Sigmoid colon (tissue), 7 donors: ENCODE results near the gene KDM6A. TPM values are rescaled to one million over a fixed set of nuclear protein-coding genes. Genes with fewer than 3 reads are reported as not detected.
"Not testable (repeated sequence)": the region's sequence is repeated elsewhere in the genome, so short reads cannot be mapped to it uniquely, and the experiment has no call there.

ENCODE experiments used
- DNase-seq: peaks from one replicate; pipeline ENCODE4 v3.0.0-alpha.2; 2019
- H3K27ac ChIP-seq, 4 donors: fragments of 200-600 bp; sonication (generic); one replicate each; pipeline ENCODE4 v1.5.1; 2016 to 2019; ENCODE audit warnings: mild to moderate bottlenecking in 1 of 4
- H3K27me3 ChIP-seq, 3 donors: fragments of 200-600 bp; sonication (generic); one replicate each; pipeline ENCODE4 v1.5.1; 2019; ENCODE audit warnings: mild to moderate bottlenecking in 1 of 3
- H3K36me3 ChIP-seq, 4 donors: fragments of 200-600 bp; sonication (generic); one replicate each; pipeline ENCODE4 v1.5.1; 2016 to 2019
- H3K4me1 ChIP-seq, 4 donors: fragments of 200-600 bp; sonication (generic); one replicate each; pipeline ENCODE4 v1.5.1; 2017 to 2019
- H3K4me3 ChIP-seq, 4 donors: fragments of 200-600 bp; sonication (generic); one replicate each; pipeline ENCODE4 v1.5.1; 2017 to 2019; ENCODE audit warnings: mild to moderate bottlenecking in 2 of 4, moderate library complexity in 1 of 4
- H3K9me3 ChIP-seq, 4 donors: fragments of 200-600 bp in 3 of 4; sonication (generic) in 3 of 4; one replicate each; pipeline versions ENCODE4 v1.5.1 to v1.6.1; 2013 to 2019
- CTCF ChIP-seq, 4 experiments: fragments of 450-650 bp in 3 of 4; fragments of 200-600 bp in 1 of 4; IDR thresholded peaks; one replicate each; pipeline ENCODE4 v1.5.1; 2016 to 2019; ENCODE audit warnings: antibody characterized with exemption in 4 of 4, mild to moderate bottlenecking in 3 of 4, moderate library complexity in 2 of 4
- EP300 ChIP-seq, 4 donors: sonication (generic); formaldehyde crosslinking; IDR thresholded peaks; one replicate each; pipeline ENCODE4 v1.6.1; 2017; ENCODE audit warnings: antibody characterized with exemption in 4 of 4
- POLR2A ChIP-seq, 2 donors: fragments of 450-650 bp; IDR thresholded peaks; one replicate each; pipeline ENCODE4 v1.6.1; 2016; ENCODE audit warnings: antibody characterized with exemption in 2 of 2, mild to moderate bottlenecking in 2 of 2, moderate library complexity in 2 of 2
- POLR2AphosphoS5 ChIP-seq, 4 donors: sonication (generic); formaldehyde crosslinking; IDR thresholded peaks; one replicate each; pipeline ENCODE4 v1.6.1; 2017; ENCODE audit warnings: antibody characterized with exemption in 4 of 4
- WGBS, 2 donors: extraction: QIAGEN DNeasy Blood & Tissue Kit; methylation state at CpG; one replicate each; pipeline ENCODE4 v1.1.7; 2013; 5-methylcytosine and 5-hydroxymethylcytosine counted together
- intact Hi-C: fragments of 100-400 bp; cut with DNase I; formaldehyde crosslinking; loops from one replicate; pipeline ENCODE4 v1.15.1; 2023
- polyA plus RNA-seq, 3 donors: library from polyadenylated mRNA; stranded (reverse); fragments of 200-250 nt; gene quantifications; one replicate each; pipeline ENCODE4 v1.2.3, GENCODE V29; 2013
- total RNA-seq, 4 donors: library from RNA; depleted of rRNA; stranded (reverse); fragments of >200 nt; gene quantifications; one replicate each; pipeline ENCODE4 v1.1.0, GENCODE V29; 2016
- donor health status: healthy with polysubstance abuse.
- donor health status: Bipolar disorder and iron deficiency.
- donor health status: healthy.

KDM6A gene
- total and polyA plus RNA-seq, 7 donors: 8.6 to 35.7 (median 17.9) TPM

DNA sequence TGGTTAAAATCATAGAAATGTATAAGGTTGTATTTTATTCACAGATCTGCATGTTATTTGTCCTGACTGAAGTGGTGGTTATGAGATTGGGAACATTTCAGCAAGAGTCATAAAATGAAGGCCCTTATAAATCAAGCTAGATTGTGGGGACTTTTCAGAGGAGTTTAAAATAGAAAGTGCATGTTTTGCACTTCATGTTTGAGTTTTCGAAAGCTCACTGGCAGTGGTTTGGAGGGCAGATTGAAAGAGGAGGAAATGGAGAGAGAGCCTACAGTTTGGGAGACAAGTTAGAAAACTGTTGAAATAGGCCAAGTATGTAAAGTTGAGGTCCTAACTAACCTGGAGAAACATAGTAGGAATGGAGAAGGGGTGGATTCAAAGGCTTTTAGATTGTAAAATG lies 124.9 kb downstream of the KDM6A start:
- Histone ChIP-seq H3K27ac (no peak overlapping the region), H3K4me1 (peaks cover 0 to 29% (median 5%) of the 10 kb centered on the region in 4 donors), H3K36me3 (no peaks in the 10 kb centered on the region), H3K9me3 (no peaks in the 10 kb centered on the region), H3K4me3 (no peak overlapping the region), H3K27me3 (no peaks in the 10 kb centered on the region)
- intact Hi-C loops: no loop called here
- DNase-seq: no peak
- no peak for TF ChIP-seq CTCF (IDR thresholded peaks at IDR 0.05)
- no peak for TF ChIP-seq POLR2AphosphoS5 (IDR thresholded peaks at IDR 0.05)
- TF ChIP-seq EP300 (IDR thresholded peaks at IDR 0.05): no peak
- no peak for TF ChIP-seq POLR2A (IDR thresholded peaks at IDR 0.05)
- WGBS, 2 donors: 13 to 48% methylated on average over 1 of the region's 1 CpG

GRCh38 chrX:44999237-44999636 lies 126.2 kb downstream of the KDM6A start:
- WGBS, 2 donors: 86 to 94% methylated on average over 8 of the region's 8 CpGs
- H3K27me3 ChIP-seq, intact Hi-C loops: not testable (repeated sequence)

DNA sequence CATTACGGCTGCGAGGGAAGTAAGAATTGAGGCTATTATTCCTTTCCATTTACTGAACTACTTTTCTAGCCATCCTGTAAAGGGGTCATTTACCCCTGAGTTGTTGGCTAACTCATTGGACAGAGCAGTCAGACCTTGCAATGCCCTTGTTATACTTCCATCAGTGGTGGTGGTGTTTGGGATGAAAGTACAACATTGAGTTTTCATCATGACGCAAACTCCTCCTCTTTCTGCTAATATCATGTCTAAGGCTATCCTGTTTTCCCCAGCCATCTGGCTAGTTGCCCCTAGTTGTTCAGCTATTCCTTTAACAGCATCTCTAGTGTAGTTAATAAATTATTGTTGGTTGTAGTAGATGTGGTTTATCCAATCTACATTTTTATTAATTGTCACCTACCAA lies 126.9 kb downstream of the KDM6A start:
- H3K4me3 ChIP-seq, H3K9me3 ChIP-seq, H3K36me3 ChIP-seq, H3K27me3 ChIP-seq, DNase-seq, intact Hi-C loops, H3K27ac ChIP-seq: not testable (repeated sequence)
- WGBS, 2 donors: 57 to 87% methylated on average over 3 of the region's 3 CpGs
- peaks cover 0 to 29% (median 5%) of the 10 kb centered on the region in 4 donors for H3K4me1 ChIP-seq

More at GRCh38 chrX:44999237-44999636, 126.2 kb downstream of the KDM6A start:
- not testable (repeated sequence) for H3K36me3 ChIP-seq, H3K27ac ChIP-seq, H3K9me3 ChIP-seq, H3K4me3 ChIP-seq, DNase-seq
- H3K4me1 ChIP-seq: peaks cover 0 to 29% (median 5%) of the 10 kb centered on the region in 4 donors

DNA sequence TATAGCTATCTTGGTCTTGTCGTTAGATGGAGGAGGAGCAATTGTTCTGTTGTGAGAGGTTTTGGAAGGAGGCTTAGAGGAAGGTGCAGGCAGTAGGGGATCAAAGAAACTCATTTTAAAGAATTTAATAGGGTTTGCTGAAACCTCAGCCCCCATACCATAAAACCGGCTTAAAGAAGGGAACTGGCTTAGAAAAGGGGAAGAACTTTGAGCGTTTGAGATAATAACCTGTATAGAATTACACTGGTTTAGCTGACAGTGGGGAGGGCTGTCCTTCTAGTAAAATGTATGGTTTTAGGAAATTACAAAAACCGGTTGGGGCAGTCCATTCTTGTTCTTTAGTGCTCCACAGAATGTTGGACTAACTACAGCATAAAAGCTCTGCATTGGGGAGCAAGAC lies 128.1 kb downstream of the KDM6A start:
- H3K4me3 ChIP-seq: no peak overlapping the region
- TF ChIP-seq POLR2AphosphoS5 (IDR thresholded peaks at IDR 0.05) (no peak), POLR2A (IDR thresholded peaks at IDR 0.05) (no peak), CTCF (IDR thresholded peaks at IDR 0.05) (no peak), EP300 (IDR thresholded peaks at IDR 0.05) (no peak)
- H3K4me1 ChIP-seq: peaks cover 0 to 29% (median 5%) of the 10 kb centered on the region in 4 donors
- no peaks in the 10 kb centered on the region for H3K27me3 ChIP-seq
- peaks cover 0 to under 1% (median 0%) of the 10 kb centered on the region in 4 donors for H3K9me3 ChIP-seq
- no peak for DNase-seq
- intact Hi-C loops: no loop called here
- H3K36me3 ChIP-seq: no peaks in the 10 kb centered on the region
- WGBS, 2 donors: 15 to 22% methylated on average over 4 of the region's 4 CpGs
- H3K27ac ChIP-seq: no peak overlapping the region

DNA sequence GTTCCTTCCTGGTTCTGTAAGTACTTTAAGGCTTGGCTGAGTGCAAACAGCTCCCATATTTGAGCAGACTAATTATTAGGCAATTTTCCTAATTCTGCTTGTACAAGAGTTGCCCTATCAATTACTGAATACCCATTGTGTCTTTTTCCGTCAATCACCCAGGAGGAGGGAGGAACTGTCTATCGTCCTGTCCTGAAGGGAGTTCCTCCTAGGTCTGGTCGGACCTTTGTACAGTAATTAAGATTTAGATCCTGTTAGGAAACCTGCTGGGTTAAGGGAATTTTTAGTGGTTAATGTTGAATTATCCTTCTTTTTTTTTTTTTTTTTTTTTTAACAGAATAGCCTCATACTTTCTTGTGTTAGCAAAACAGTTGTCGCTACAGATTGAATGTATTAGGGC lies 130.1 kb downstream of the KDM6A start:
- no peak for DNase-seq
- TF ChIP-seq POLR2AphosphoS5 (IDR thresholded peaks at IDR 0.05) (no peak), POLR2A (IDR thresholded peaks at IDR 0.05) (no peak), CTCF (IDR thresholded peaks at IDR 0.05) (no peak), EP300 (IDR thresholded peaks at IDR 0.05) (no peak)

More for the DNA sequence above, 130.1 kb downstream of the KDM6A start:
- 27 to 59% methylated on average over 4 of the region's 4 CpGs for WGBS, 2 donors
- Histone ChIP-seq H3K9me3 (peaks cover 0 to 4% (median 0%) of the 10 kb centered on the region in 4 donors), H3K36me3 (no peaks in the 10 kb centered on the region), H3K27ac (no peak overlapping the region), H3K27me3 (no peaks in the 10 kb centered on the region), H3K4me3 (no peak overlapping the region), H3K4me1 (peaks cover 0 to 18% (median 1%) of the 10 kb centered on the region in 4 donors)
- intact Hi-C loops: no loop called here
